Measurements from ENCODE around the gene SUN3.
"Not testable (repeated sequence)": the region's sequence is repeated elsewhere in the genome, so short reads cannot be mapped to it uniquely, and the experiment has no call there.

SUN3 gene

GRCh38 chr7:47988496-47989386 is 40.2 kb downstream of the SUN3 start:
- TF ChIP-seq CTCF (IDR thresholded peaks at IDR 0.05) = peak; percentile 15
- no peak overlapping the region for H3K27ac ChIP-seq
- H2AFZ ChIP-seq = no peak overlapping the region
- H3K9ac ChIP-seq = no peak overlapping the region
- no peaks in the 10 kb centered on the region for H3K9me3 ChIP-seq (ENCODE audit: control insufficient read depth, low read length)
- H3K4me2 ChIP-seq (ENCODE audit: low read length) = no peak overlapping the region
- H3K4me1 ChIP-seq = no peaks in the 10 kb centered on the region
- no peaks in the 10 kb centered on the region for H3K27me3 ChIP-seq (ENCODE audit: control insufficient read depth, insufficient read depth, low read length)
- H3K4me3 ChIP-seq (ENCODE audit: low read depth, low read length) = no peak overlapping the region
- no peaks in the 10 kb centered on the region for H3K36me3 ChIP-seq (ENCODE audit: control insufficient read depth, insufficient read depth, low read length)
- no peaks in the 10 kb centered on the region for H3K79me2 ChIP-seq

- Histone ChIP-seq H3K4me3 (ENCODE audit: low read depth, low read length) (no peak overlapping the region), H3K9ac (no peak overlapping the region), H3K36me3 (ENCODE audit: control insufficient read depth, insufficient read depth, low read length) (no peaks in the 10 kb centered on the region), H3K4me1 (peaks cover 8% of the 10 kb centered on the region), H3K4me2 (ENCODE audit: low read length) (no peak overlapping the region), H3K27me3 (ENCODE audit: control insufficient read depth, insufficient read depth, low read length) (no peaks in the 10 kb centered on the region), H3K9me3 (ENCODE audit: control insufficient read depth, low read length) (no peaks in the 10 kb centered on the region), H3K79me2 (no peaks in the 10 kb centered on the region), H2AFZ (peak overlapping the region; percentile 33), H3K27ac (no peak overlapping the region)
- no peak for TF ChIP-seq CTCF (IDR thresholded peaks at IDR 0.05)
Observed at GRCh38 chr7:47982610-47983009, 46.3 kb downstream of the SUN3 start.

DNA sequence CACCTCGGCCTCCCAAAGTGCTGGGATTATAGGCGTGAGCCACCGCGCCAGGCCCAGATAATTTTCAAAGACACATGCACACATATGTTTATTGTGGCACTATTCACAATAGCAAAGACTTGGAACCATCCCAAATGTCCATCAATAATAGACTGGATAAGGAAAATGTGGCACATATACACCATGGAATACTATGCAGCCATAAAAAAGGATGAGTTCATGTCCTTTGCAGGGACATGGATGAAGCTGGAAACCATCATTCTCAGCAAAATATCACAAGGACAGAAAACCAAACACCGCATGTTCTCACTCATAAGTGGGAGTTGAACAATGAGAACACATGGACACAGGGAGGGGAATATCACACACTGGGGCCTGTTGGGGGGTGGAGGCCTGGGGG is 48.3 kb downstream of the SUN3 start:
- not testable (repeated sequence) for H3K79me2 ChIP-seq; H3K4me2 ChIP-seq (ENCODE audit: low read length); H2AFZ ChIP-seq

DNA sequence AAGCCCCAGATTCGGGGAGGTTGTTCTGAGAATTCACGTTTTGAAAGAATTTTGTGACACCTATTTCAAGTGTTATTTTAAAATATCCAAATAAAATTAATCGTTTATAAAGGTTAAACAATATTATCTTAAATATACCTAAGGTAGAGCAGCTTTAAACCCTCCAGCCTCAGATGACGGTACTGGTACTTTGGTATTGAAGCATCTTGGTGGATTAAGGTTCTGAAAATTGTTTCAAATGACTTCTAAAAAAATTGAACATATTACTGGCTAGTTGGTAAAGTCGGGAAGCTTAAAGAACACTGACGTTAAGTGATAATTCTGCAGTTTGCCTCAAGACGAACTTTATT is 49.1 kb downstream of the SUN3 start:
- Histone ChIP-seq H3K9me3 (ENCODE audit: control insufficient read depth, low read length) (no peaks in the 10 kb centered on the region), H3K4me1 (peaks cover 8% of the 10 kb centered on the region), H2AFZ (peak overlapping the region; percentile 89), H3K4me3 (ENCODE audit: low read depth, low read length) (peak overlapping the region; percentile 61), H3K27me3 (ENCODE audit: control insufficient read depth, insufficient read depth, low read length) (no peaks in the 10 kb centered on the region), H3K36me3 (ENCODE audit: control insufficient read depth, insufficient read depth, low read length) (no peaks in the 10 kb centered on the region), H3K4me2 (ENCODE audit: low read length) (peak overlapping the region; percentile 58), H3K9ac (no peak overlapping the region), H3K79me2 (no peaks in the 10 kb centered on the region), H3K27ac (peak overlapping the region; percentile 85)
- no peak for TF ChIP-seq CTCF (IDR thresholded peaks at IDR 0.05)

More for the DNA sequence above, 48.3 kb downstream of the SUN3 start:
- not testable (repeated sequence) for H3K36me3 ChIP-seq (ENCODE audit: control insufficient read depth, insufficient read depth, low read length); H3K27ac ChIP-seq; H3K4me3 ChIP-seq (ENCODE audit: low read depth, low read length); H3K27me3 ChIP-seq (ENCODE audit: control insufficient read depth, insufficient read depth, low read length); H3K9me3 ChIP-seq (ENCODE audit: control insufficient read depth, low read length); H3K4me1 ChIP-seq; H3K9ac ChIP-seq

DNA sequence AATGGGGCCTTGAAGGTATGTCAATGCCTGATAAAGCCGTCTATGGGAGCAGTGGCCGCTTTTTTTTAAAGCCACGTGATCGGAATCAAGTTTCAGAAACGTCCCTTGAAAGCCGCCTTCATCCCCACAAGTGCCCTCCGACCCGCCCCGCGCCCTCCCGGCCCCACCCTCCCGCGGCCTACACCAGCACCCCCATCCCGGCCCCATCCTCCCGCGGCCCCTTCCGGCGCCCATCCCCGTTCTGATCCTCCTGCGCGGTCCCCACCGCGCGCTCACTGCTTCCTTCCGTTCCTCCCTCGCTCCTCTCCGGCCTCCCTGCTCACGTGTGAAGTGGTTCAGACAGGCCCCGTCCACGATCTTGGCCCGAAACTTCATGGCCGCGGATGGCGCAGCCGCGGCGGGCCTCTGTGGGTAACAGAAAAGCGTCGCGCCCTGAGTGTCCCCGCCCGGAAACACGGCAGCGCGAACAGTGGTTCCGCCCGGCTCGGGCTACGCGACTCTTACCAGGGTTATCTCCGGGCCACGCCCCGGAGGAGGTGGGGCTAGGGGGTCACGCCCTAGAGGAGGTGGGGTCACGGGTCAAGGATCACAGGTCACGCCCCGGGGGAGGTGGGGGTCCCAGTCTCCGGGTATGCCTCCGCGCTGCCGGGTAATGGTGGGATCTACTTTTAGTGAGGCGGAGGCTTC is 49.6 kb downstream of the SUN3 start, which contains the start of gene HUS1:
TSS of gene HUS1 (minus strand) at position 471 of the 687 bp plus-strand sequence. CDS start at position 375, 96 bp downstream.
- Histone ChIP-seq H3K36me3 (ENCODE audit: control insufficient read depth, insufficient read depth, low read length) (no peaks in the 10 kb centered on the region), H2AFZ (peak within 1 kb of the TSS; percentile 89), H3K9me3 (ENCODE audit: control insufficient read depth, low read length) (no peaks in the 10 kb centered on the region), H3K4me1 (peaks cover 8% of the 10 kb centered on the region), H3K79me2 (no peaks in the 10 kb centered on the region), H3K9ac (peak within 1 kb of the TSS; percentile 79), H3K4me2 (ENCODE audit: low read length) (peak within 1 kb of the TSS; percentile 74), H3K4me3 (ENCODE audit: low read depth, low read length) (peak within 1 kb of the TSS; percentile 61), H3K27ac (peak within 1 kb of the TSS; percentile 85), H3K27me3 (ENCODE audit: control insufficient read depth, insufficient read depth, low read length) (no peaks in the 10 kb centered on the region)
- no peak for TF ChIP-seq CTCF (IDR thresholded peaks at IDR 0.05)
